Right lobe of liver (tissue), 6 donors: ENCODE results near the gene FBXO47. TPM values are rescaled to one million over a fixed set of nuclear protein-coding genes. Genes with fewer than 3 reads are reported as not detected.

ENCODE experiments used
- ATAC-seq, 4 donors: fragments of 200-7000 bp; cut with Tn5 transposase; one replicate each; pipeline ENCODE4 v1.9.1; 2020; ENCODE audit warnings: mild to moderate bottlenecking in 4 of 4, moderate library complexity in 4 of 4
- DNase-seq, 3 donors: peaks; one replicate each; pipeline ENCODE4 v3.0.0-alpha.2; 2020
- H3K27ac ChIP-seq, 3 donors: fragments of 200-600 bp; one replicate each; pipeline ENCODE4 v1.8.0; 2022
- H3K27me3 ChIP-seq, 2 donors: fragments of 200-600 bp; one replicate each; pipeline ENCODE4 v1.8.0; 2022
- H3K36me3 ChIP-seq, 4 donors: fragments of 200-600 bp; sonication (generic) in 1 of 4; one replicate each; pipeline versions ENCODE4 v1.5.1 to v1.8.0; 2017 to 2022; ENCODE audit warnings: control low read depth in 1 of 4
- H3K4me1 ChIP-seq, 4 donors: fragments of 200-600 bp; sonication (generic) in 1 of 4; one replicate each; pipeline versions ENCODE4 v1.5.1 to v1.8.0; 2017 to 2022; ENCODE audit warnings: control low read depth in 1 of 4
- H3K4me3 ChIP-seq, 3 donors: fragments of 200-600 bp; one replicate each; pipeline ENCODE4 v1.8.0; 2022
- H3K9me3 ChIP-seq, 4 donors: fragments of 200-600 bp; sonication (generic) in 1 of 4; one replicate each; pipeline versions ENCODE4 v1.5.1 to v1.8.0; 2017 to 2022; ENCODE audit warnings: control low read depth in 1 of 4
- POLR2A ChIP-seq: fragments of 450-650 bp; IDR thresholded peaks from one replicate; pipeline ENCODE4 v1.6.1; 2017; ENCODE audit warnings: antibody characterized with exemption, mild to moderate bottlenecking
- WGBS: methylation state at CpG from one replicate; pipeline ENCODE4 v1.1.6; 2018; ENCODE audit warnings: low coverage, low lambda C conversion rate; ENCODE audit not compliant: insufficient coverage; ENCODE audit errors: missing lambda C conversion rate; 5-methylcytosine and 5-hydroxymethylcytosine counted together
- intact Hi-C, 2 donors: fragments of 100-400 bp; cut with DNase I; formaldehyde crosslinking; loops; one replicate each; pipeline versions ENCODE4 v1.11.2 to v1.14.1; 2022
- total RNA-seq, 6 experiments: library from RNA; depleted of rRNA in 2 of 6; stranded (reverse); fragments of >200 nt in 2 of 6; fragmentation: NEBNext Ultra II Directional in 3 of 6; extraction: Animal tissue kit (Norgen Biotek cat#: 25700) in 3 of 6; gene quantifications; one replicate each; pipeline versions ENCODE4 v1.1.0 to v1.2.4, GENCODE V29; 2016 to 2023
- TF ChIP-seq, protein P1 (sequence below), 4 donors: fragments of 200-600 bp in 3 of 4; fragments of 450-650 bp in 1 of 4; IDR thresholded peaks; one replicate each; pipeline versions ENCODE4 v1.5.1 to v1.8.0; 2016 to 2022; ENCODE audit warnings: antibody characterized with exemption in 4 of 4, mild to moderate bottlenecking in 2 of 4
- donor health status: DM: no; HTN: yes; CAD: no.
- donor health status: DM: no; HTN: no; CAD: no.
- donor health status: DM: no; HTN: no; CAD: no.
- donor health status: DM: no; HTN: yes; CAD: no.
- donor health status: DM: no; HTN: yes; CAD: no.

Gene FBXO47
- total RNA-seq, 6 experiments from 2014 or later, result not detected

DNA sequence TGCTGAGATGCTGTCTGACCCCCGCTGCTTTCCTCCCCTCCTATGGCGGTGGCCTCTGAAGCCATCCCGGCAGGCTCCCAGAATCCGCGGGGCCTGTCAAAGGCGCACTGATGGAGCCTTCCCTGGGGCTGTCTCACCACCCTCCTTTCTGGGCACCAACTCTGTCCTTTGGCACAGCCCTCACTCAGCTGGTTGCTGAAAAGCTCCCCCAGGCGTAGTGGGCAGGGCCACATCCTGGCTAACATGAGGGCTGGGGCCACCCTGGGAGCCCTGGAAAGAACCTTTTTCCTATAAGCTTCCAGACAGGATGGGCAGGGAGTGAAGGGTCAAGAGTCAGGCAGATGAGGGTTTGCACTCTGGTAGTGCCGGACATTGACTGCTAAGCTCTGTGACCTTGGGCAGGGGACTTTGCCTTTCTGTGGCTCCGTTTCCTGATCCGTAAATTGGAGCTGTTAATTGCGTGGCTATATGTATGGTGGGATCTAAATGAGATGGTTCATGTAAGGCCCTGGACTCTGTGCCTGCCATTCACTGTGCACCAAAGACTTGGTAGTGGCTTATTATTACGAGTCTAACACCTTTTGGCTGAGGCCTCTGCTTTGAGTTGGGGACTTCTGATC, 69.4 kb downstream of the FBXO47 start:
- Histone ChIP-seq H3K27ac (peak overlapping the region; percentile 43 to 71 (median 49)), H3K27me3 (no peaks in the 10 kb centered on the region), H3K36me3 (peaks cover 0 to 6% (median under 1%) of the 10 kb centered on the region in 4 donors), H3K4me1 (peaks cover 0 to 77% (median 34%) of the 10 kb centered on the region in 4 donors), H3K4me3 (no peak overlapping the region), H3K9me3 (no peaks in the 10 kb centered on the region)
- intact Hi-C loops, result no loop called here
- DNase-seq, result no peak
- 17% methylated on average over 4 of the region's 12 CpGs for WGBS
- no peak for TF ChIP-seq POLR2A
- TF ChIP-seq, protein P1, sequence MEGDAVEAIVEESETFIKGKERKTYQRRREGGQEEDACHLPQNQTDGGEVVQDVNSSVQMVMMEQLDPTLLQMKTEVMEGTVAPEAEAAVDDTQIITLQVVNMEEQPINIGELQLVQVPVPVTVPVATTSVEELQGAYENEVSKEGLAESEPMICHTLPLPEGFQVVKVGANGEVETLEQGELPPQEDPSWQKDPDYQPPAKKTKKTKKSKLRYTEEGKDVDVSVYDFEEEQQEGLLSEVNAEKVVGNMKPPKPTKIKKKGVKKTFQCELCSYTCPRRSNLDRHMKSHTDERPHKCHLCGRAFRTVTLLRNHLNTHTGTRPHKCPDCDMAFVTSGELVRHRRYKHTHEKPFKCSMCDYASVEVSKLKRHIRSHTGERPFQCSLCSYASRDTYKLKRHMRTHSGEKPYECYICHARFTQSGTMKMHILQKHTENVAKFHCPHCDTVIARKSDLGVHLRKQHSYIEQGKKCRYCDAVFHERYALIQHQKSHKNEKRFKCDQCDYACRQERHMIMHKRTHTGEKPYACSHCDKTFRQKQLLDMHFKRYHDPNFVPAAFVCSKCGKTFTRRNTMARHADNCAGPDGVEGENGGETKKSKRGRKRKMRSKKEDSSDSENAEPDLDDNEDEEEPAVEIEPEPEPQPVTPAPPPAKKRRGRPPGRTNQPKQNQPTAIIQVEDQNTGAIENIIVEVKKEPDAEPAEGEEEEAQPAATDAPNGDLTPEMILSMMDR (IDR thresholded peaks at IDR 0.05), result no peak
- ATAC-seq, result peak; percentile 29 to 53 (median 40)

DNA sequence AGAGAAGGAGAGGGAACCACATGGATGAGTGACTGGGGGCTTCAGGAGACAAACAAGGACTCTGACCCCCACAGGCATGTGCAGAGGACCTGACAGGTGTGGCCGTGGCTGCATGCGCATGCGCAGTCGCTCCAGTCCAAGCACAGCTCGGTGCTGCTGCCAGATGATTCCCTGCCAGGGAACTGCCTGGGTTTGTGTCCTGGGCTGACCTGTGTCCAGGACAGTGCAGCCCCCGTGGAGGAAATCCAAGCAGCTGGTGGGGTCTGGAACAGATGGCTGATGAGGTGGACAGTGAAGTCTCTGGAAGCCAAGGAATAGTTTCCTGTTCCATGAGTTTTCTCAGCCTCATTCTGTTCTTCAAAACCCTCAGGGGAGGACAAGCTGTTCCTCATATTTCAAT, 70.0 kb downstream of the FBXO47 start:
- no peak for TF ChIP-seq POLR2A
- TF ChIP-seq, protein P1 (IDR thresholded peaks at IDR 0.05), result no peak
- H3K27ac ChIP-seq, result peak overlapping the region; percentile 18 to 49 (median 43)
- 35% methylated on average over 4 of the region's 6 CpGs for WGBS
- peaks cover 0 to 80% (median 35%) of the 10 kb centered on the region in 4 donors for H3K4me1 ChIP-seq
- no peaks in the 10 kb centered on the region for H3K27me3 ChIP-seq
- H3K36me3 ChIP-seq, result peaks cover 0 to 10% (median 2%) of the 10 kb centered on the region in 4 donors
- DNase-seq, result peak; percentile 83 to 90 (median 90)
- intact Hi-C loops, result no loop called here
- H3K4me3 ChIP-seq, result no peak overlapping the region
- no peaks in the 10 kb centered on the region for H3K9me3 ChIP-seq
- ATAC-seq, result peak; percentile 54 to 78 (median 67)

DNA sequence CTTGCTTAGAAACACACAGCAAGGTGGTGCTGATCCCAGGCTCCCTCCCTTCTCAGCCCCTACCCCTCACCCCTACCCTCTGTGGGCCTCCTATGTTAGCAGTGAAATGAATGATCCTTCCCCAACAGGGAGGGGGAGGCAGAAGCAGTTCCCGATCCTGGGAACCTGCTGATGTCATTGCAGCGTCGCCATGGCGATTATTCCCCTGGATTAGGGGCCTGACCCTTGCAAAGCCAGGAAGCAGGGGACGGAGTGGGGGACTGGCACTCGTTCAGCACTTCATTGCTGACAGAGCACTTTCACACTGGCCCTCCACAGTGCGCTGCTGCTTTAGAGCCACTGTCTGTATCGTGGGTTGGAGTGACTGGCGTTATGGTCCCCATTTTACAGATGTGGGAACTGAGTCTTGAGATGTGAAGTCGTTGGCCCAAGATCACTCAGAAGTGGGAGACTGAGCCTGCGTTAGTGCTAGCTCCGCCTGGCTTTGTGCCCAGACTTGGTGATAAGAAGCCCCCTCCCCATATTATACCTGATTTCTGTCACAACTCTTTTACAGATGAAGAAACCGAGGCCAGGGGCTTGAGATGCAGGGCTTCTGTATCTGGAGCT, 70.8 kb downstream of the FBXO47 start:
- Histone ChIP-seq H3K27ac (peak overlapping the region; percentile 14 to 43 (median 27)), H3K9me3 (no peaks in the 10 kb centered on the region), H3K4me1 (peaks cover 0 to 78% (median 34%) of the 10 kb centered on the region in 4 donors), H3K36me3 (peaks cover 0 to 13% (median 7%) of the 10 kb centered on the region in 4 donors), H3K4me3 (no peak overlapping the region), H3K27me3 (no peaks in the 10 kb centered on the region)
- ATAC-seq (peak; percentile 4 to 16 (median 9)), DNase-seq (peak in 1 of 3 donors; percentile 64)
- TF ChIP-seq POLR2A, result no peak
- TF ChIP-seq, protein P1 (IDR thresholded peaks at IDR 0.05), result no peak
- intact Hi-C loops, result no loop called here
- 53% methylated on average over 8 of the region's 13 CpGs for WGBS

DNA sequence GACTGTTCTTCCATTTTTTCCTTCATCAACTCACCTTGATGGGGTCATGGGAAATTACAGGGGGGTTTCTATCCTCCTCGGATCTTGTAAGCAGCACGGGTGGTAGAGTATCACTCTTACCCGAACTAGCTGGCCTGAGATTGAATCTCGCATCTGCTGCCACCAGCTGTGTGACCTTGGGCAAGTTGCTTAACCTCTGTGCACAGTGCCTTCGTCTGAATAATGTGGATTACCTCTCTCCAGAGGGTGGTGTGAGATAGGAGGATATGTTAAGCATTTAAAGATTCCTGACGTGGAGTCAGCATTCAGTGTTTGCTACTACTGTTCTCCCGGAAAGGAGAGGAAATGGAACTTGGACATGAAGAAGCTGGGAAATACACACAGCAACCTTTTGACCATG, 72.9 kb downstream of the FBXO47 start:
- intact Hi-C loops, result no loop called here
- WGBS, result 29% methylated on average over 7 of the region's 7 CpGs
- TF ChIP-seq, protein P1 (IDR thresholded peaks at IDR 0.05), result no peak
- Histone ChIP-seq H3K9me3 (no peaks in the 10 kb centered on the region), H3K4me1 (peaks cover 0 to 56% (median 32%) of the 10 kb centered on the region in 4 donors), H3K27ac (peak overlapping the region in 2 of 3 donors; percentile 9 to 31), H3K4me3 (no peak overlapping the region), H3K36me3 (peaks cover 3 to 25% (median 7%) of the 10 kb centered on the region in 4 donors), H3K27me3 (no peaks in the 10 kb centered on the region)
- DNase-seq, result no peak
- ATAC-seq, result peak in 1 of 4 donors; percentile 2
